ENCODE data around the gene KSR2.

DNA sequence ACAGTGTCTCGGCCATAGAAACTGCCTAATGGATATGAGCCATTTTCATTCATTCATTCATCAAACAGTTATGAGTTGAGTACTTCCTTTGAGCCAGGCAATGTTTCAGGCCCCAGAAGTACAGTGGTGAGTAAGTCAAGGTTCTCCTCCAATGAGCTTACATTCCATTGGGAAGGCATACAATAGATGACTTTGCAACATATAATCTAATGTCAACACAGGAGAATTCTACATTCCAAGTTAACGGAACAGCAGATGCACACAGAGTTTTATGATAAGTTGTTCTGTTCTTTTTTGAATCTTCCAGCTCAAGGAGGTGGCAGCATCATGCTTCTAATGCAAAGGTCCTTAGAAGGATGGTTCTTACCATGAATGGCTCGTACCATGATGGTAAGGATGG is 44.5 kb upstream of the KSR2 start:
- TF ChIP-seq EZH2 (IDR thresholded peaks at IDR 0.05; ENCODE audit: borderline replicate concordance, low read depth, low read length, severe bottlenecking) (no peak), CTCF (IDR thresholded peaks at IDR 0.05; ENCODE audit: extremely low read depth in 1 of 2, insufficient read depth in 1 of 2, low read depth in 1 of 2, low read length in 2 of 2) (no peak), POLR2AphosphoS5 (IDR thresholded peaks at IDR 0.05; ENCODE audit: insufficient read depth, low read depth, low read length) (no peak), POLR2A (IDR thresholded peaks at IDR 0.05; ENCODE audit: low read depth, low read length) (no peak), MYC (IDR thresholded peaks at IDR 0.05; ENCODE audit: low read depth, low read length) (no peak), MAX (IDR thresholded peaks at IDR 0.05; ENCODE audit: insufficient read depth, insufficient read length) (no peak)

All from endothelial cell of umbilical vein (primary cell).